ENCODE measurements around the gene IVD.

DNA sequence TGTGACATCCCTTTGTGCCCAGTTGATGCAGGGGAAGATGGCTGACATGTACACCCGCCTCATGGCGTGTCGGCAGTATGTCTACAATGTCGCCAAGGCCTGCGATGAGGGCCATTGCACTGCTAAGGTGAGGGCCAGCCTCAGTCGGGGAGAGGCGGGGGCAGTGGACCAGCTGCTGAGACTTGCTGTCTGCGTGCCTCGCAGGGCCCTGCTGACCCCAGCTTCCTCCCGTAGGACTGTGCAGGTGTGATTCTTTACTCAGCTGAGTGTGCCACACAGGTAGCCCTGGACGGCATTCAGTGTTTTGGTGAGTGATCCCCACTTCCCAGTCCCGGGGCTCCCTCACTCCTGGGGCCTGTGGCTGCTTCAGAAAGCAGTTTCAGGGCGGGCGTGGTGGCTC is 10.5 kb downstream of the IVD start:
- no peak for TF ChIP-seq STAG1 (CRISPR knock-in tag; IDR thresholded peaks at IDR 0.05; ENCODE audit: borderline replicate concordance)
- TF ChIP-seq FOSL1 (tag; conservative IDR thresholded peaks at IDR 0.05): no peak
- TF ChIP-seq BMI1 (IDR thresholded peaks at IDR 0.05; ENCODE audit: low read length): no peak
- TF ChIP-seq PCBP2 (IDR thresholded peaks at IDR 0.05; ENCODE audit: low read depth, low read length, poor library complexity, severe bottlenecking): no peak
